OCI-LY7 (cell line): Measurements from ENCODE around the gene TM9SF4.

Experiments
- EZH2phosphoT487 ChIP-seq: fragments of 200-600 bp; sonication (generic); IDR thresholded peaks from 2 replicates; pipeline ENCODE4 v1.6.1; 2018; ENCODE audit warnings: low read depth, borderline replicate concordance, mild to moderate bottlenecking, mixed run types, antibody characterized with exemption, low read length, moderate library complexity, mixed read lengths
- TF ChIP-seq, protein P1 (sequence below): fragments of 200-600 bp; sonication (generic); conservative IDR thresholded peaks from 2 replicates; pipeline ENCODE4 v1.5.1; 2014; ENCODE audit warnings: mild to moderate bottlenecking, antibody characterized with exemption, low read length, moderate library complexity, mixed read lengths

GRCh38 chr20:32114305-32114960, 4.9 kb downstream of the TM9SF4 start:
- TF ChIP-seq, protein P1, sequence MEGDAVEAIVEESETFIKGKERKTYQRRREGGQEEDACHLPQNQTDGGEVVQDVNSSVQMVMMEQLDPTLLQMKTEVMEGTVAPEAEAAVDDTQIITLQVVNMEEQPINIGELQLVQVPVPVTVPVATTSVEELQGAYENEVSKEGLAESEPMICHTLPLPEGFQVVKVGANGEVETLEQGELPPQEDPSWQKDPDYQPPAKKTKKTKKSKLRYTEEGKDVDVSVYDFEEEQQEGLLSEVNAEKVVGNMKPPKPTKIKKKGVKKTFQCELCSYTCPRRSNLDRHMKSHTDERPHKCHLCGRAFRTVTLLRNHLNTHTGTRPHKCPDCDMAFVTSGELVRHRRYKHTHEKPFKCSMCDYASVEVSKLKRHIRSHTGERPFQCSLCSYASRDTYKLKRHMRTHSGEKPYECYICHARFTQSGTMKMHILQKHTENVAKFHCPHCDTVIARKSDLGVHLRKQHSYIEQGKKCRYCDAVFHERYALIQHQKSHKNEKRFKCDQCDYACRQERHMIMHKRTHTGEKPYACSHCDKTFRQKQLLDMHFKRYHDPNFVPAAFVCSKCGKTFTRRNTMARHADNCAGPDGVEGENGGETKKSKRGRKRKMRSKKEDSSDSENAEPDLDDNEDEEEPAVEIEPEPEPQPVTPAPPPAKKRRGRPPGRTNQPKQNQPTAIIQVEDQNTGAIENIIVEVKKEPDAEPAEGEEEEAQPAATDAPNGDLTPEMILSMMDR: no peak
- no peak for TF ChIP-seq EZH2phosphoT487
